HEK293 (cell line): ENCODE results near the gene MEIOC.

ENCODE experiments used
- FEZF1 ChIP-seq: fragments of 450-650 bp; formaldehyde crosslinking; IDR thresholded peaks from 2 replicates; pipeline ENCODE4 v1.5.1; 2016; ENCODE audit warnings: missing biosample characterization, missing genetic modification characterization
- KLF1 ChIP-seq: fragments of 450-650 bp; formaldehyde crosslinking; IDR thresholded peaks from 2 replicates; pipeline ENCODE4 v1.5.1; 2016; ENCODE audit warnings: missing biosample characterization, missing genetic modification characterization
- KLF10 ChIP-seq: fragments of 450-650 bp; IDR thresholded peaks from 2 replicates; pipeline ENCODE4 v1.5.1; 2018; ENCODE audit warnings: missing biosample characterization, mild to moderate bottlenecking, missing genetic modification characterization
- KLF16 ChIP-seq: fragments of 450-650 bp; formaldehyde crosslinking; IDR thresholded peaks from 2 replicates; pipeline ENCODE4 v1.5.1; 2017; ENCODE audit warnings: missing biosample characterization, missing genetic modification characterization
- MZF1 ChIP-seq: fragments of 450-650 bp; formaldehyde crosslinking; IDR thresholded peaks from 2 replicates; pipeline ENCODE4 v1.5.1; 2017; ENCODE audit warnings: missing biosample characterization, missing genetic modification characterization, borderline replicate concordance
- PATZ1 ChIP-seq: fragments of 450-650 bp; formaldehyde crosslinking; IDR thresholded peaks from 2 replicates; pipeline ENCODE4 v1.5.1; 2016; ENCODE audit warnings: missing biosample characterization, missing genetic modification characterization
- PRDM6 ChIP-seq: fragments of 450-650 bp; formaldehyde crosslinking; IDR thresholded peaks from 2 replicates; pipeline ENCODE4 v1.5.1; 2017; ENCODE audit warnings: missing biosample characterization, missing genetic modification characterization
- REPIN1 ChIP-seq: fragments of 450-650 bp; formaldehyde crosslinking; IDR thresholded peaks from 2 replicates; pipeline ENCODE4 v1.5.1; 2017; ENCODE audit warnings: missing biosample characterization, missing genetic modification characterization, low read depth
- ZEB2 ChIP-seq: fragments of 450-650 bp; formaldehyde crosslinking; IDR thresholded peaks from 2 replicates; pipeline ENCODE4 v1.5.1; 2016; ENCODE audit warnings: missing biosample characterization, missing genetic modification characterization
- ZFP41 ChIP-seq: fragments of 450-650 bp; formaldehyde crosslinking; IDR thresholded peaks from 2 replicates; pipeline ENCODE4 v1.5.1; 2016; ENCODE audit warnings: missing biosample characterization, missing genetic modification characterization, borderline replicate concordance
- ZNF16 ChIP-seq: fragments of 450-650 bp; formaldehyde crosslinking; IDR thresholded peaks from 2 replicates; pipeline ENCODE4 v1.5.1; 2016; ENCODE audit warnings: low read depth, missing biosample characterization, missing genetic modification characterization
- ZNF174 ChIP-seq: fragments of 450-650 bp; formaldehyde crosslinking; IDR thresholded peaks from 2 replicates; pipeline ENCODE4 v1.5.0; 2017; ENCODE audit warnings: missing biosample characterization, mild to moderate bottlenecking, missing genetic modification characterization
- ZNF2 ChIP-seq: fragments of 450-650 bp; formaldehyde crosslinking; IDR thresholded peaks from 2 replicates; pipeline ENCODE4 v1.5.1; 2016; ENCODE audit warnings: missing biosample characterization, missing genetic modification characterization
- ZNF335 ChIP-seq: fragments of 450-650 bp; formaldehyde crosslinking; conservative IDR thresholded peaks from 2 replicates; pipeline ENCODE4 v1.5.1; 2016; ENCODE audit warnings: missing biosample characterization, missing genetic modification characterization
- ZNF354C ChIP-seq: fragments of 450-650 bp; formaldehyde crosslinking; IDR thresholded peaks from 2 replicates; pipeline ENCODE4 v1.5.1; 2016; ENCODE audit warnings: missing biosample characterization, missing genetic modification characterization, low read depth, borderline replicate concordance
- ZNF37A ChIP-seq: fragments of 450-650 bp; IDR thresholded peaks from 2 replicates; pipeline ENCODE4 v1.5.1; 2018; ENCODE audit warnings: missing biosample characterization, missing genetic modification characterization
- ZNF561 ChIP-seq: fragments of 450-650 bp; IDR thresholded peaks from 2 replicates; pipeline ENCODE4 v1.5.1; 2018; ENCODE audit warnings: missing biosample characterization, missing genetic modification characterization, borderline replicate concordance
- ZNF660 ChIP-seq: fragments of 450-650 bp; IDR thresholded peaks from 2 replicates; pipeline ENCODE4 v1.5.1; 2018; ENCODE audit warnings: missing biosample characterization, mild to moderate bottlenecking, missing genetic modification characterization
- ZNF747 ChIP-seq: fragments of 450-650 bp; formaldehyde crosslinking; IDR thresholded peaks from 2 replicates; pipeline ENCODE4 v1.5.1; 2016; ENCODE audit warnings: missing biosample characterization, missing genetic modification characterization
- ZNF785 ChIP-seq: fragments of 450-650 bp; formaldehyde crosslinking; IDR thresholded peaks from 2 replicates; pipeline ENCODE4 v1.5.1; 2016; ENCODE audit warnings: missing biosample characterization, missing genetic modification characterization
- ZSCAN23 ChIP-seq: fragments of 450-650 bp; formaldehyde crosslinking; IDR thresholded peaks from 2 replicates; pipeline ENCODE4 v1.5.1; 2016; ENCODE audit warnings: missing biosample characterization, missing genetic modification characterization
- ZSCAN5A ChIP-seq: fragments of 450-650 bp; formaldehyde crosslinking; IDR thresholded peaks from 2 replicates; pipeline ENCODE4 v1.5.1; 2016; ENCODE audit warnings: missing biosample characterization, missing genetic modification characterization
- TF ChIP-seq, protein P1 (sequence below): fragments of 450-650 bp; formaldehyde crosslinking; IDR thresholded peaks from 2 replicates; pipeline ENCODE4 v1.5.1; 2016; ENCODE audit warnings: missing biosample characterization, missing genetic modification characterization
- TF ChIP-seq, protein P2 (sequence below): fragments of 450-650 bp; formaldehyde crosslinking; conservative IDR thresholded peaks from 2 replicates; pipeline ENCODE4 v1.5.1; 2016; ENCODE audit warnings: low read depth, missing biosample characterization, missing genetic modification characterization
- TF ChIP-seq, protein P3 (sequence below): fragments of 450-650 bp; formaldehyde crosslinking; IDR thresholded peaks from 2 replicates; pipeline ENCODE4 v1.5.1; 2017; ENCODE audit warnings: missing biosample characterization, missing genetic modification characterization

Gene MEIOC

GRCh38 chr17:44708401-44709263 lies 52.4 kb downstream of the MEIOC start, which contains the start of gene DBF4B (continued):
- TF ChIP-seq ZFP41 (tag by site-specific recombination) = no peak
- no peak for TF ChIP-seq PRDM6 (tag by site-specific recombination)
- TF ChIP-seq ZNF335 (tag by site-specific recombination) = peak; percentile 83
- TF ChIP-seq ZNF561 (tag by site-specific recombination) = peak; percentile 64; the same call in 1 of the 2 replicates
- TF ChIP-seq, protein P1, sequence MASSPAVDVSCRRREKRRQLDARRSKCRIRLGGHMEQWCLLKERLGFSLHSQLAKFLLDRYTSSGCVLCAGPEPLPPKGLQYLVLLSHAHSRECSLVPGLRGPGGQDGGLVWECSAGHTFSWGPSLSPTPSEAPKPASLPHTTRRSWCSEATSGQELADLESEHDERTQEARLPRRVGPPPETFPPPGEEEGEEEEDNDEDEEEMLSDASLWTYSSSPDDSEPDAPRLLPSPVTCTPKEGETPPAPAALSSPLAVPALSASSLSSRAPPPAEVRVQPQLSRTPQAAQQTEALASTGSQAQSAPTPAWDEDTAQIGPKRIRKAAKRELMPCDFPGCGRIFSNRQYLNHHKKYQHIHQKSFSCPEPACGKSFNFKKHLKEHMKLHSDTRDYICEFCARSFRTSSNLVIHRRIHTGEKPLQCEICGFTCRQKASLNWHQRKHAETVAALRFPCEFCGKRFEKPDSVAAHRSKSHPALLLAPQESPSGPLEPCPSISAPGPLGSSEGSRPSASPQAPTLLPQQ (tag by site-specific recombination) = peak; percentile 38
- TF ChIP-seq ZSCAN5A (tag by site-specific recombination) = peak; percentile 54; the same call in 1 of the 2 replicates
- TF ChIP-seq MZF1 = no peak
- TF ChIP-seq ZNF747 = no peak
- TF ChIP-seq FEZF1 (tag by site-specific recombination) = peak; percentile 57
- TF ChIP-seq KLF16 (tag by site-specific recombination) = peak; percentile 84
- peak; percentile 97 for TF ChIP-seq ZEB2 (tag by site-specific recombination)
- TF ChIP-seq ZNF16 (tag by site-specific recombination) = no peak
- TF ChIP-seq REPIN1 (tag by site-specific recombination) = 0 out of 2 replicates have a peak, but pooled peaks have one; percentile 16
- no peak for TF ChIP-seq KLF10
- peak; percentile 95; the same call in 1 of the 2 replicates for TF ChIP-seq ZNF660 (tag by site-specific recombination)
- no peak for TF ChIP-seq ZNF37A (tag by site-specific recombination)
- TF ChIP-seq ZNF174 (tag by site-specific recombination) = no peak
- TF ChIP-seq, protein P2, sequence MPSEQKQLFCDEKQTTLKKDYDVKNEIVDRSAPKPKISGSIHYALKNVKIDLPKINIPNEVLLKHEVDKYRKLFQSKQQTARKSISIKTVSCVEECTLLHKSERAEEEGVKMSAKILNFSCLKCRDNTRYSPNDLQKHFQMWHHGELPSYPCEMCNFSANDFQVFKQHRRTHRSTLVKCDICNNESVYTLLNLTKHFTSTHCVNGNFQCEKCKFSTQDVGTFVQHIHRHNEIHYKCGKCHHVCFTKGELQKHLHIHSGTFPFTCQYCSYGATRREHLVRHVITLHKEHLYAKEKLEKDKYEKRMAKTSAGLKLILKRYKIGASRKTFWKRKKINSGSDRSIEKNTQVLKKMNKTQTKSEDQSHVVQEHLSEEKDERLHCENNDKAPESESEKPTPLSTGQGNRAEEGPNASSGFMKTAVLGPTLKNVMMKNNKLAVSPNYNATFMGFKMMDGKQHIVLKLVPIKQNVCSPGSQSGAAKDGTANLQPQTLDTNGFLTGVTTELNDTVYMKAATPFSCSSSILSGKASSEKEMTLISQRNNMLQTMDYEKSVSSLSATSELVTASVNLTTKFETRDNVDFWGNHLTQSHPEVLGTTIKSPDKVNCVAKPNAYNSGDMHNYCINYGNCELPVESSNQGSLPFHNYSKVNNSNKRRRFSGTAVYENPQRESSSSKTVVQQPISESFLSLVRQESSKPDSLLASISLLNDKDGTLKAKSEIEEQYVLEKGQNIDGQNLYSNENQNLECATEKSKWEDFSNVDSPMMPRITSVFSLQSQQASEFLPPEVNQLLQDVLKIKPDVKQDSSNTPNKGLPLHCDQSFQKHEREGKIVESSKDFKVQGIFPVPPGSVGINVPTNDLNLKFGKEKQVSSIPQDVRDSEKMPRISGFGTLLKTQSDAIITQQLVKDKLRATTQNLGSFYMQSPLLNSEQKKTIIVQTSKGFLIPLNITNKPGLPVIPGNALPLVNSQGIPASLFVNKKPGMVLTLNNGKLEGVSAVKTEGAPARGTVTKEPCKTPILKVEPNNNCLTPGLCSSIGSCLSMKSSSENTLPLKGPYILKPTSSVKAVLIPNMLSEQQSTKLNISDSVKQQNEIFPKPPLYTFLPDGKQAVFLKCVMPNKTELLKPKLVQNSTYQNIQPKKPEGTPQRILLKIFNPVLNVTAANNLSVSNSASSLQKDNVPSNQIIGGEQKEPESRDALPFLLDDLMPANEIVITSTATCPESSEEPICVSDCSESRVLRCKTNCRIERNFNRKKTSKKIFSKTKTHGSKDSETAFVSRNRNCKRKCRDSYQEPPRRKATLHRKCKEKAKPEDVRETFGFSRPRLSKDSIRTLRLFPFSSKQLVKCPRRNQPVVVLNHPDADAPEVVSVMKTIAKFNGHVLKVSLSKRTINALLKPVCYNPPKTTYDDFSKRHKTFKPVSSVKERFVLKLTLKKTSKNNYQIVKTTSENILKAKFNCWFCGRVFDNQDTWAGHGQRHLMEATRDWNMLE = peak; percentile 73
- TF ChIP-seq ZNF2 = peak; percentile 80; the same call in 1 of the 2 replicates
- TF ChIP-seq PATZ1 = peak; percentile 52
- 0 out of 2 replicates have a peak, but pooled peaks have one; percentile 39 for TF ChIP-seq ZNF785 (tag by site-specific recombination)
- TF ChIP-seq, protein P3, sequence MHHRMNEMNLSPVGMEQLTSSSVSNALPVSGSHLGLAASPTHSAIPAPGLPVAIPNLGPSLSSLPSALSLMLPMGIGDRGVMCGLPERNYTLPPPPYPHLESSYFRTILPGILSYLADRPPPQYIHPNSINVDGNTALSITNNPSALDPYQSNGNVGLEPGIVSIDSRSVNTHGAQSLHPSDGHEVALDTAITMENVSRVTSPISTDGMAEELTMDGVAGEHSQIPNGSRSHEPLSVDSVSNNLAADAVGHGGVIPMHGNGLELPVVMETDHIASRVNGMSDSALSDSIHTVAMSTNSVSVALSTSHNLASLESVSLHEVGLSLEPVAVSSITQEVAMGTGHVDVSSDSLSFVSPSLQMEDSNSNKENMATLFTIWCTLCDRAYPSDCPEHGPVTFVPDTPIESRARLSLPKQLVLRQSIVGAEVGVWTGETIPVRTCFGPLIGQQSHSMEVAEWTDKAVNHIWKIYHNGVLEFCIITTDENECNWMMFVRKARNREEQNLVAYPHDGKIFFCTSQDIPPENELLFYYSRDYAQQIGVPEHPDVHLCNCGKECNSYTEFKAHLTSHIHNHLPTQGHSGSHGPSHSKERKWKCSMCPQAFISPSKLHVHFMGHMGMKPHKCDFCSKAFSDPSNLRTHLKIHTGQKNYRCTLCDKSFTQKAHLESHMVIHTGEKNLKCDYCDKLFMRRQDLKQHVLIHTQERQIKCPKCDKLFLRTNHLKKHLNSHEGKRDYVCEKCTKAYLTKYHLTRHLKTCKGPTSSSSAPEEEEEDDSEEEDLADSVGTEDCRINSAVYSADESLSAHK = peak; percentile 57
- no peak for TF ChIP-seq ZNF354C
- no peak for TF ChIP-seq ZSCAN23 (tag by site-specific recombination)
- TF ChIP-seq KLF1 = peak; percentile 68
